SU-DHL-6 (cell line): ENCODE data around the gene PPFIA4.

Experiments
- EZH2phosphoT487 ChIP-seq: fragments of 200-600 bp; sonication (generic), shearing (Covaris generic); conservative IDR thresholded peaks from 2 replicates; pipeline ENCODE4 v1.6.1; 2018; ENCODE audit warnings: mild to moderate bottlenecking, antibody characterized with exemption, low read length, moderate library complexity, mixed read lengths
- TF ChIP-seq, protein P1 (sequence below): fragments of 200-600 bp; sonication (generic); IDR thresholded peaks from one replicate; pipeline ENCODE4 v1.5.1; 2017; ENCODE audit warnings: antibody characterized with exemption, mild to moderate bottlenecking, low read length, moderate library complexity; ENCODE audit not compliant: insufficient read depth, poor library complexity, severe bottlenecking

- TF ChIP-seq, protein P1, sequence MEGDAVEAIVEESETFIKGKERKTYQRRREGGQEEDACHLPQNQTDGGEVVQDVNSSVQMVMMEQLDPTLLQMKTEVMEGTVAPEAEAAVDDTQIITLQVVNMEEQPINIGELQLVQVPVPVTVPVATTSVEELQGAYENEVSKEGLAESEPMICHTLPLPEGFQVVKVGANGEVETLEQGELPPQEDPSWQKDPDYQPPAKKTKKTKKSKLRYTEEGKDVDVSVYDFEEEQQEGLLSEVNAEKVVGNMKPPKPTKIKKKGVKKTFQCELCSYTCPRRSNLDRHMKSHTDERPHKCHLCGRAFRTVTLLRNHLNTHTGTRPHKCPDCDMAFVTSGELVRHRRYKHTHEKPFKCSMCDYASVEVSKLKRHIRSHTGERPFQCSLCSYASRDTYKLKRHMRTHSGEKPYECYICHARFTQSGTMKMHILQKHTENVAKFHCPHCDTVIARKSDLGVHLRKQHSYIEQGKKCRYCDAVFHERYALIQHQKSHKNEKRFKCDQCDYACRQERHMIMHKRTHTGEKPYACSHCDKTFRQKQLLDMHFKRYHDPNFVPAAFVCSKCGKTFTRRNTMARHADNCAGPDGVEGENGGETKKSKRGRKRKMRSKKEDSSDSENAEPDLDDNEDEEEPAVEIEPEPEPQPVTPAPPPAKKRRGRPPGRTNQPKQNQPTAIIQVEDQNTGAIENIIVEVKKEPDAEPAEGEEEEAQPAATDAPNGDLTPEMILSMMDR: no peak
- TF ChIP-seq EZH2phosphoT487: no peak
Measured at GRCh38 chr1:203128431-203128715, 102.1 kb downstream of the PPFIA4 start.
